GM11168 (cell line): ENCODE measurements around the gene CDYL2.
"Not testable (repeated sequence)": the region's sequence is repeated elsewhere in the genome, so short reads cannot be mapped to it uniquely, and the experiment has no call there.

Experiments
- in situ Hi-C: fragments of 300-500 bp; cut with MboI; formaldehyde crosslinking; loops from one replicate; pipeline ENCODE4 v1.12.0; 2022; ENCODE audit warnings: low sequenced_read_pairs; ENCODE audit not compliant: unreplicated experiment

The CDYL2 gene

GRCh38 chr16:80812593-80812992 lies 8.2 kb upstream of the CDYL2 start:
- in situ Hi-C loops: loop anchor here (25.0 kb wide), 1 partner anchor 275 kb away; the partner anchor contains the start of gene DYNLRB2

GRCh38 chr16:80809366-80809765 lies 5.0 kb upstream of the CDYL2 start:
- in situ Hi-C loops: loop anchor here (25.0 kb wide), 1 partner anchor 272 kb away; the partner anchor contains the start of gene DYNLRB2

GRCh38 chr16:80807906-80808305 lies 3.5 kb upstream of the CDYL2 start:
- in situ Hi-C loops: loop anchor here (25.0 kb wide), 1 partner anchor 271 kb away; the partner anchor contains the start of gene DYNLRB2

- in situ Hi-C loops: loop anchor here (25.0 kb wide), 1 partner anchor 270 kb away; the partner anchor contains the start of gene DYNLRB2
Measured at GRCh38 chr16:80806927-80807340, 2.5 kb upstream of the CDYL2 start.

- in situ Hi-C loops: loop anchor here (25.0 kb wide), 1 partner anchor 269 kb away; the partner anchor contains the start of gene DYNLRB2
Measured at GRCh38 chr16:80806289-80806688, 1.9 kb upstream of the CDYL2 start.

GRCh38 chr16:80804056-80804525 lies 307 bp downstream of the CDYL2 start:
- in situ Hi-C loops: loop anchor here (25.0 kb wide), 1 partner anchor 267 kb away; the partner anchor contains the start of gene DYNLRB2

GRCh38 chr16:80803339-80804055 lies 901 bp downstream of the CDYL2 start:
- in situ Hi-C loops: loop anchor here (25.0 kb wide), 1 partner anchor 266 kb away; the partner anchor contains the start of gene DYNLRB2

- in situ Hi-C loops: loop anchor here (25.0 kb wide), 1 partner anchor 266 kb away; the partner anchor contains the start of gene DYNLRB2
Measured at GRCh38 chr16:80802902-80803301, 1.5 kb downstream of the CDYL2 start.

- in situ Hi-C loops: loop anchor here (25.0 kb wide), 1 partner anchor 265 kb away; the partner anchor contains the start of gene DYNLRB2
Measured at GRCh38 chr16:80802138-80802537, 2.3 kb downstream of the CDYL2 start.

GRCh38 chr16:80794071-80794470 lies 10.3 kb downstream of the CDYL2 start:
- in situ Hi-C loops: no loop called here

GRCh38 chr16:80792031-80792430 lies 12.4 kb downstream of the CDYL2 start:
- in situ Hi-C loops: no loop called here

- in situ Hi-C loops: no loop called here
Measured at GRCh38 chr16:80791411-80791810, 13.0 kb downstream of the CDYL2 start.

GRCh38 chr16:80790751-80791150 lies 13.6 kb downstream of the CDYL2 start:
- in situ Hi-C loops: no loop called here

- in situ Hi-C loops: no loop called here
Measured at GRCh38 chr16:80788027-80788426, 16.4 kb downstream of the CDYL2 start.

- in situ Hi-C loops: not testable (repeated sequence)
Measured at GRCh38 chr16:80786561-80786960, 17.8 kb downstream of the CDYL2 start.

- in situ Hi-C loops: no loop called here
Measured at GRCh38 chr16:80784951-80785350, 19.4 kb downstream of the CDYL2 start.

GRCh38 chr16:80778703-80779102 lies 25.7 kb downstream of the CDYL2 start:
- in situ Hi-C loops: no loop called here

GRCh38 chr16:80776856-80777255 lies 27.5 kb downstream of the CDYL2 start:
- in situ Hi-C loops: no loop called here

- in situ Hi-C loops: no loop called here
Measured at GRCh38 chr16:80775450-80775849, 28.9 kb downstream of the CDYL2 start.

- in situ Hi-C loops: no loop called here
Measured at GRCh38 chr16:80766798-80767197, 37.6 kb downstream of the CDYL2 start.

GRCh38 chr16:80759419-80760162 lies 44.8 kb downstream of the CDYL2 start:
- in situ Hi-C loops: no loop called here
